ENCODE results near the gene PPFIA3. TPM values are rescaled to one million over a fixed set of nuclear protein-coding genes. Genes with fewer than 3 reads are reported as not detected.

The PPFIA3 gene
- total RNA-seq, 1 experiment from 2014 or later: 6.7 TPM

Other genes starting within 250 kb of the PPFIA3 start
- gene PPP1R15A, start 247.1 kb upstream of the PPFIA3 start, total RNA-seq (2022): 207 and 248 TPM in 2 replicates
- not detected in 2 replicates for gene TULP2, start 220.8 kb upstream of the PPFIA3 start, total RNA-seq (2022)
- 61.4 and 76.8 TPM in 2 replicates for gene NUCB1, start 219.2 kb upstream of the PPFIA3 start, total RNA-seq (2022)
- not detected in 2 replicates for gene DHDH, start 185.8 kb upstream of the PPFIA3 start, total RNA-seq (2022)
- gene BAX, start 164.7 kb upstream of the PPFIA3 start, total RNA-seq (2022): 130 and 152 TPM in 2 replicates
- gene FTL, start 154.2 kb upstream of the PPFIA3 start, total RNA-seq (2022): 275 and 390 TPM in 2 replicates
- gene GYS1, start 126.2 kb upstream of the PPFIA3 start, total RNA-seq (2022): 29.7 and 42.7 TPM in 2 replicates
- 126 and 156 TPM in 2 replicates for gene RUVBL2, start 125.7 kb upstream of the PPFIA3 start, total RNA-seq (2022)
- gene LHB, start 102.5 kb upstream of the PPFIA3 start, total RNA-seq (2022): not detected in 2 replicates
- not detected in 2 replicates for gene CGB3, start 95.2 kb upstream of the PPFIA3 start, total RNA-seq (2022)
- not detected in 2 replicates for gene CGB2, start 87.7 kb upstream of the PPFIA3 start, total RNA-seq (2022)
- gene CGB1, start 82.6 kb upstream of the PPFIA3 start, total RNA-seq (2022): not detected in 2 replicates
- not detected in 2 replicates for gene CGB5, start 75.7 kb upstream of the PPFIA3 start, total RNA-seq (2022)
- gene CGB8, start 70.4 kb upstream of the PPFIA3 start, total RNA-seq (2022): 1.3 TPM in 1 of 2 replicates, not detected in the other
- gene CGB7, start 61.8 kb upstream of the PPFIA3 start, total RNA-seq (2022): 2.3 and 2.5 TPM in 2 replicates
- gene NTF4, start 54.7 kb upstream of the PPFIA3 start, total RNA-seq (2022): 6.0 and 7.8 TPM in 2 replicates
- gene KCNA7, start 46.8 kb upstream of the PPFIA3 start, total RNA-seq (2022): not detected in 2 replicates
- gene SNRNP70, start 34.1 kb upstream of the PPFIA3 start, total RNA-seq (2022): 199 and 200 TPM in 2 replicates
- 2.6 and 3.2 TPM in 2 replicates for gene LIN7B, start 5.2 kb upstream of the PPFIA3 start, total RNA-seq (2022)
- gene C19orf73, start 401 bp upstream of the PPFIA3 start, total RNA-seq (2022): 2.4 and 3.2 TPM in 2 replicates
- not detected in 2 replicates for gene HRC, start 35.9 kb downstream of the PPFIA3 start, total RNA-seq (2022)
- 21.2 and 21.4 TPM in 2 replicates for gene TRPM4, start 38.2 kb downstream of the PPFIA3 start, total RNA-seq (2022)
- gene SLC6A16, start 205.6 kb downstream of the PPFIA3 start, total RNA-seq (2022): 0.39 TPM in 1 of 2 replicates, not detected in the other
- not detected in 2 replicates for gene CD37, start 215.9 kb downstream of the PPFIA3 start, total RNA-seq (2022)
- 3.5 and 6.2 TPM in 2 replicates for gene TEAD2, start 242.9 kb downstream of the PPFIA3 start, total RNA-seq (2022)
- 0.56 TPM in 1 of 2 replicates, not detected in the other for gene DKKL1, start 244.3 kb downstream of the PPFIA3 start, total RNA-seq (2022)